ENCODE measurements around the gene CCDC12.

Gene CCDC12

GRCh38 chr3:46902188-46902631 lies 74.3 kb downstream of the CCDC12 start:
- no peak for DNase-seq

- no peak for DNase-seq
Observed at GRCh38 chr3:46901591-46902187, 74.9 kb downstream of the CCDC12 start.

- DNase-seq: no peak
Observed at GRCh38 chr3:46901061-46901460, 75.5 kb downstream of the CCDC12 start.

GRCh38 chr3:46900356-46900755 lies 76.2 kb downstream of the CCDC12 start:
- DNase-seq: no peak

GRCh38 chr3:46900007-46900292 lies 76.6 kb downstream of the CCDC12 start:
- DNase-seq: peak; percentile 37

- DNase-seq: no peak
Observed at GRCh38 chr3:46899151-46900006, 77.2 kb downstream of the CCDC12 start.

- DNase-seq: no peak
Observed at GRCh38 chr3:46898321-46899150, 78.0 kb downstream of the CCDC12 start.

- DNase-seq: no peak
Observed at GRCh38 chr3:46897829-46898320, 78.7 kb downstream of the CCDC12 start.

- DNase-seq: no peak
Observed at GRCh38 chr3:46897031-46897430, 79.5 kb downstream of the CCDC12 start.

- DNase-seq: no peak
Observed at GRCh38 chr3:46896386-46896785, 80.2 kb downstream of the CCDC12 start.

- no peak for DNase-seq
Observed at GRCh38 chr3:46895761-46896160, 80.8 kb downstream of the CCDC12 start.

GRCh38 chr3:46895204-46895660 lies 81.3 kb downstream of the CCDC12 start:
- DNase-seq: peak; percentile 10

GRCh38 chr3:46894256-46894655 lies 82.3 kb downstream of the CCDC12 start:
- DNase-seq: no peak

GRCh38 chr3:46893763-46894162 lies 82.8 kb downstream of the CCDC12 start:
- no peak for DNase-seq

- no peak for DNase-seq
Observed at GRCh38 chr3:46893146-46893748, 83.3 kb downstream of the CCDC12 start.

GRCh38 chr3:46892285-46893145 lies 84.0 kb downstream of the CCDC12 start:
- no peak for DNase-seq

- DNase-seq: no peak
Observed at GRCh38 chr3:46891132-46891531, 85.4 kb downstream of the CCDC12 start.

- no peak for DNase-seq
Observed at GRCh38 chr3:46890132-46890531, 86.4 kb downstream of the CCDC12 start.

- DNase-seq: no peak
Observed at GRCh38 chr3:46889381-46890110, 87.0 kb downstream of the CCDC12 start.

GRCh38 chr3:46888705-46889104 lies 87.8 kb downstream of the CCDC12 start:
- DNase-seq: no peak

- no peak for DNase-seq
Observed at GRCh38 chr3:46887980-46888494, 88.5 kb downstream of the CCDC12 start.

All from NCI-H1092 (cell line).